Ureter (tissue), 1 donor: ENCODE measurements around the gene ZNF831. TPM values are rescaled to one million over a fixed set of nuclear protein-coding genes. Genes with fewer than 3 reads are reported as not detected.

ENCODE experiments used
- DNase-seq: peaks from one replicate; pipeline ENCODE4 v3.0.0-alpha.2; 2020; ENCODE audit warnings: low spot score
- total RNA-seq: library from RNA; stranded (reverse); gene quantifications from one replicate; pipeline ENCODE4 v1.2.4, GENCODE V29; 2023
- donor health status: DM: yes; HTN: yes; CAD: no.

ZNF831 gene
- total RNA-seq, 1 donor from 2014 or later = 1.4 TPM

DNA sequence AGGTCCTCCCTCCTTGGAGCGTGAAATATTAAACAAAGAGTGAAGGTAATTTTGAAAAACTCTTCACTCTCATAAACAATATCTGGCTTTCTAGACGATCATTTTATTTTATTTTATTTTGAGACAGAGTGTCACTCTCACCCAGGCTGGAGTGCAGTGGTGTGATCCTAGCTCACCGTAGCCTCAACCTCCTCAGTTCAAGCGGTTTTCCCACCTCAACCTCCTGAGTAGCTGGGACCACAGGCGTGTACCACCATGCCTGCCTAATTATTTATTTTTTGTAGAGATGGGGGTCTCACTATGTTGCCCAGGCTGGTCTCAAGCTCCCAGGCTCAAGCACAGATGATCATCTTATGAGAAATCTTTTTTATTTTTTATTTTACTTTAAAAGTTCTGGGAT, 16.4 kb downstream of the ZNF831 start:
- no peak for DNase-seq

DNA sequence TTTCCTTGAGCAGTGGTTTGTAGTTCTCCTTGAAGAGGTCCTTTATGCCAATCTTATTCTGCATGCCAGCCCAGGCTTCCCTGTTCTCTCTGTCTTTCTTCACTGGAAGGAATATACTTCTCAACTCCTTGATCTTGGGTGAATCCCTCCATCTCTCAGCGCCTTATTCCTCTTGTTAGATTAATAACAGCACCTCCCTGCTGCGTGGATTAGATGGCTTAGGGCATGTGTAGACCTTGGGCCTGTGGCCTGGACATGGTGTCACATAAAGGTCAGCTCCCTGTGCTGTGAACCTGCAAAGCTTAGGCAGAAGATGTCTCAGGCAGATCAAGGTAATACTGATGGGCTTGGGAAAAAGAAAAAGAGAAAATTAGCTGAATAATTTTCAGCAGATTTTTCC, 18.3 kb downstream of the ZNF831 start:
- DNase-seq = no peak

DNA sequence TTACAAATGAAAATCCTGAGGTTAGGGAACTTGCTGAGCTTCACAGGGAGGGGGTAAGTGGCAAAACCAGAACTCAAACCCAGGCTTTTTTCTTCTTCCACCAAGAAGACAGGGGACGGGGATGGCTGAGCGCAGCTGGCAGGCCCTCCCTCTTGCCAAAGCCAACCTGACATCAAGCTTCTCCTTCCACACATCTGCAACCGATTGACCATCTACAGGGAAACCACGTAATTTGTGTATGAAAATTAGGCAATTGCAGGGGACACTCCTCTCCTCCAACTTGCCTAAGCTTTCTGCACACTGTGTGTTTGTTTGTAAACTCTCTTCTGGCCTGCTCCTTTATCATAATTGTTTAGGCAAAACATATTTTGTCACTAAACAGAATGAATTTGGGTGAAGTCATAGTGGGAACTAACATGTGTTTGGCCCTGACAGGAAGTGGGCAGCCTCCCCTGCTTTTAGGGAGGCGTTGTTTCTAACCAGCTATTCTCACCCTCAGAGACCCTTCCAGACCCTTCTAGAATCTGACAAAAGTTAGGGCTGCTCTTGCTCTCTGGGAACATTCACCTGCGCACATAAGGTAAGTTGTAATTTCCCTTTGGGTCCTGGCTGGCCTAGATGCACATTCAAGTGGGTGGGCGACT, 18.9 kb downstream of the ZNF831 start:
- no peak for DNase-seq

DNA sequence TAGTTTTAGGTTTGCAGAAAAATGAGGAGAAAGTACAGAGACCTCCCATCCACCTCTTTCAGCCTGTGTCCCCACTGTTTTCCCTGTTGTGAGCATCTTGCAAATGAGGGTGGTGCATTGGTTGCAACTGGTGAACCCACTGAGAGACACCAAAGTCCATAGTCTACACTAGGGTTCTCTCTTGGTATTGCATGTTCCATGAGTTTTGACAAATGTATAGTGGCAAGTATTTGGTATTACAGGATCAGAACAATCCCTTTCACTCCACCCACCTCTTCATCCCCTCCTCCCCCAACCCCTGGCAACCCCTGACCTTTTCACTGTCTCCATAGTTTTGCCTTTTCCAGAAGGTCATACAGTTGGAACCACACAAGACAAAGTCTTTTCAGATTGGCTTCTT, 20.1 kb downstream of the ZNF831 start:
- no peak for DNase-seq

DNA sequence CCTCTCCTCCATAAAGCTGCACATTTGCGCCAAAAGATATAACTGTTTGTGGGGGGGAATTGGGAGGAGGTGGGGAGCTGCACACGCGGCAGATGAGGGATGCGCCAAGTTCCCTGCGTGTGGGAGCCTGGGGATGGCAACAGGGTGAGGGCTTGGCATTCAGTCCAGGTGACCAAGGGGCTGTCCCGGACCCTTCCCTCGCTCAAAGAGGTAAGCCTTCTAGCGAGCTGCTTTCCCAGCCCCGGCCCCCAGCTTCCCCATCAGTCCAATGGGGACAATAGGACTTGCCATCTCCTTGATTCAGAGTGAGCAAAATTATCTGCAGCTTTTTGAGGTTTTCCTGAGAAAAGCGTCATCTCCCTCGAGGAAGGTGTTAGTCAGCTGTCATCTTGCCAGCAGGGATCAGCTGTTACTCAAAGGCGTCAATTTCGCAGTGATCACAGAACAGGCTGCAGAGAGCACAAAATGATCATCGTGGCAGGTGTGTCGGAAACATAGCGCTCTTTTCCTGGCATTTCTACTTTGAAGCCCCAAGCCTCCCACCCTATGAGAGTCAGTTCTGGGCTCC, 21.3 kb downstream of the ZNF831 start:
- DNase-seq = no peak

DNA sequence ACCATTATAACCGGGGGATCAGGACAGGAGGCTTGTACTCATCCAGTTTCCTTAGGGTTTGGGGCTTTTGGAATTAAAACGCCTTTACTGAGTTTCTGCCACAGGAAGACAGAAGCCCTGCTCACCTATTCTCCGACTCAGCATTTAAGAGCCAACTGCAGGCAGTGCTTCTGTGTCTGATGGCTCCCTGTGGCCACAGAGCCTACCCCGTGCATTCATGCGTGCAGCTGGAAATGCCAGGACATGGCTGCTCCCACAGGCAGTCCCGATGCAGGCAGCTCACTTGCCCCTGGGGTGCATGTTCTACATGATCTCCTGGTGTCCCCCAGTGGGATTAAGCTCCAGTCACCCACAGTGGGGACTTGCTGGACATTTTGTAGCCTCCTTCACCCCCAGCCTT, 22.2 kb downstream of the ZNF831 start:
- no peak for DNase-seq

DNA sequence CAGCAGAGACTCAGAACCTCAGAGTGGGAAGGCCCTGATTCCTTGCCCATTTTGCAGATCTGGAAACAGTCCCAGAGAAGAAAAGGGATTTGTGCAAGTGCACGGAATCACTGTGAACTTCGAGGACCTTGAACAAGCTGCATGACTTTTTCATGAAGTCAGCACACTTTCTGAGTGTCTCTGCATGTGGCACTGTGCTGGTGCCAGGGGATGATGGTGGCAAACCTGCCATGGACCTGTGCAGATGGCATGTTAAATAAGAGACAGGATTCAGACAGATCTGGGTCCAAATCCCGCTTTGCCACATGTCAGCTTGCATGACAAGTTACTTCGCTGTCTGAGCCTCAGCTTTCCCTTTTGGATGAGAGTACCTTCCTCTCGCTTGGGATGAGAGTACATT, 26.8 kb downstream of the ZNF831 start:
- DNase-seq = no peak

DNA sequence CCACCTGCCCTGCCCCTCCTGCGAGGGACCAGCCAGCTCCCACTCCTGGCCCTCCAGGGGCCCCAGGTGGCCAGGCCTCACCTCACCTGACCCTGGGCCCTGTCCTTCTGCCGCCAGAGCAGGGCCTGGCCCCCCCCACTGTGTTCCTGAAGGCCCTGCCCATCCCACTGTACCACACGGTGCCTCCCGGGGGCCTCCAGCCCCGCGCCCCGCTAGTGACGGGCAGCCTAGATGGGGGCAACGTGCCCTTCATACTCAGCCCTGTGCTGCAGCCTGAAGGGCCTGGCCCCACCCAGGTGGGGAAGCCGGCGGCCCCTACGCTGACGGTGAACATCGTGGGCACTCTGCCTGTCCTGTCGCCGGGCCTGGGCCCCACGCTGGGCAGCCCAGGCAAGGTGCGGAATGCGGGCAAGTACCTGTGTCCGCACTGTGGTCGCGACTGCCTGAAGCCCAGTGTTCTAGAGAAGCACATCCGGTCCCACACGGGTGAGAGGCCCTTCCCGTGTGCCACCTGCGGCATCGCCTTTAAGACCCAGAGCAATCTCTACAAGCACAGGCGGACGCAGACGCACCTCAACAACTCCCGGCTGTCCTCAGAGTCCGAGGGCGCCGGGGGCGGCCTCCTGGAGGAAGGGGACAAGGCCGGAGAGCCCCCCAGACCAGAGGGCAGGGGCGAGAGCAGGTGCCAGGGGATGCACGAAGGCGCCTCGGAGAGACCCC, 27.6 kb downstream of the ZNF831 start:
- DNase-seq = no peak

DNA sequence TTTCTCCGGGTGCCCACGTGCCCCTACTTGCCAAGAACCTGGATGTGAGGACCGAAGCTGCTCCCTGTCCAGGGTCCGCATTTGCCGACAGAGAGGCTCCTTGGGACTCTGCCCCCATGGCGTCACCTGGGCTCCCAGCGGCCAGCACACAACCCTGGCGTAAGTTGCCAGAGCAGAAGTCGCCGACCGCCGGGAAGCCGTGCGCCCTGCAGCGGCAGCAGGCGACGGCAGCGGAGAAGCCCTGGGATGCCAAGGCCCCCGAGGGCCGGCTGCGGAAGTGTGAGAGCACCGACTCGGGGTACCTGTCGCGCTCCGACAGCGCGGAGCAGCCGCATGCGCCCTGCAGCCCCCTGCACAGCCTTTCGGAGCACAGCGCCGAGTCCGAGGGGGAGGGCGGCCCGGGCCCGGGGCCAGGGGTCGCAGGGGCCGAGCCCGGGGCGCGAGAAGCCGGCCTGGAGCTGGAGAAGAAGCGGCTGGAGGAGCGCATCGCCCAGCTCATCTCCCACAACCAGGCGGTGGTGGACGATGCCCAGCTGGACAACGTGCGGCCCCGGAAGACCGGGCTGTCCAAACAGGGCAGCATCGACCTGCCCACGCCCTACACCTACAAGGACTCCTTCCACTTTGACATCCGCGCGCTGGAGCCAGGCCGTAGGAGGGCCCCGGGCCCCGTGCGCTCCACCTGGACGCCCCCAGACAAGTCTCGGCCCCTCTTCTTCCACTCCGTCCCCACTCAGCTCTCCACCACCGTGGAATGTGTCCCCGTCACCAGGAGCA, 28.3 kb downstream of the ZNF831 start:
- DNase-seq = no peak

DNA sequence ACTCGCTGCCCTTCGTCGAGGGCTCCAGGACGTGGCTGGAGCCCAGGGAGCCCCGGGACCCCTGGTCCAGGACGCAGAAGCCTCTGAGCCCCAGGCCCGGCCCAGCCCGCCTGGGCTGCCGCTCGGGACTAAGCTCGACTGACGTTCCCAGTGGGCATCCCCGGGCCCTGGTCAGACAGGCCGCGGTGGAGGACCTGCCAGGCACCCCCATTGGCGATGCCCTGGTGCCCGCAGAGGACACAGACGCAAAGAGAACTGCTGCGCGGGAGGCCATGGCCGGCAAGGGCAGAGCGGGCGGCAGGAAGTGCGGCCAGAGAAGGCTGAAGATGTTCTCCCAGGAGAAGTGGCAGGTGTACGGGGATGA, 28.9 kb downstream of the ZNF831 start:
- DNase-seq = no peak

DNA sequence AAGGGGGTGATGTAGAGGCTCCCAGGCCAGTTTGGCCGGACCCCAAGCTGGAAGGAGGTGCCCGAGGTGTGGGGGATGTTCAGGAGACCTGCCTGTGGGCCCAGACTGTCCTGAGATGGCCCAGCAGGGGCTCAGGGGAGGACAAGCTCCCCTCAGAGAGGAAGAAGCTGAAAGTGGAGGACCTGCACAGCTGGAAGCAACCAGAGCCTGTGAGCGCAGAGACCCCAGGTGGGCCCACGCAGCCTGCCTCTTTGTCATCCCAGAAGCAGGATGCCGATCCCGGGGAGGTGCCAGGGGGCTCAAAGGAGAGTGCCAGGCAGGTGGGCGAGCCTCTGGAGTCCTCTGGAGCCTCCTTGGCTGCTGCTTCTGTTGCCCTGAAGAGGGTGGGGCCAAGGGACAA, 29.7 kb downstream of the ZNF831 start:
- DNase-seq = no peak

DNA sequence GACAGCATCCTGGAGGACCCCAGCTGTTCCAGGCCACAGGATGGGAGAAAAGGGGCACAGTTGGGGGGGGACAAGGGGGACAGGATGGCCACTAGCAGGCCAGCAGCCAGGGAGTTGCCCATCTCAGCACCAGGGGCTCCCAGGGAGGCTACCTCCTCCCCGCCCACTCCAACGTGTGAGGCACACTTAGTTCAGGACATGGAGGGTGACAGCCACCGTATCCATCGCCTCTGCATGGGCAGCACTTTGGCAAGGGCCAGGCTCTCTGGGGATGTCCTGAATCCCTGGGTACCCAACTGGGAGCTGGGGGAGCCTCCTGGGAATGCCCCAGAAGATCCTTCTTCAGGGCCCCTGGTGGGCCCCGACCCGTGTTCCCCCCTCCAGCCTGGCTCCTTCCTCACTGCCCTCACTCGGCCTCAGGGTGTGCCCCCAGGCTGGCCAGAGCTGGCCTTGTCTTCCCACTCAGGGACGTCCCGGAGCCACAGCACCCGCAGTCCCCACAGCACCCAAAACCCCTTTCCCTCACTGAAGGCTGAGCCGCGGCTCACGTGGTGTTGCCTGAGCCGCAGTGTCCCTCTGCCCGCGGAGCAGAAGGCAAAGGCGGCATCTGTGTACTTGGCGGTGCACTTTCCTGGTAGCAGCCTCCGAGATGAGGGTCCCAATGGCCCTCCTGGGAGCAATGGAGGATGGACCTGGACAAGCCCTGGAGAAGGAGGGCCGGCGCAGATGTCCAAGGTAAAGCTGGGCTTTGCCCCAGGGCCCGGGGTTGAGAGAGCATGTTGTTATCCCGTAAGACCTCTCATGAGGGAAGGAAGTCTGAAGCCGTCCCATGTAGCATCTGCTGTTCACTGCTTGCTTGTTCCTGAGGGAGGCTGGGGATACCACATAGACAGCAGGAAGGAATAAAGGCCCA, 30.7 kb downstream of the ZNF831 start:
- DNase-seq = no peak

DNA sequence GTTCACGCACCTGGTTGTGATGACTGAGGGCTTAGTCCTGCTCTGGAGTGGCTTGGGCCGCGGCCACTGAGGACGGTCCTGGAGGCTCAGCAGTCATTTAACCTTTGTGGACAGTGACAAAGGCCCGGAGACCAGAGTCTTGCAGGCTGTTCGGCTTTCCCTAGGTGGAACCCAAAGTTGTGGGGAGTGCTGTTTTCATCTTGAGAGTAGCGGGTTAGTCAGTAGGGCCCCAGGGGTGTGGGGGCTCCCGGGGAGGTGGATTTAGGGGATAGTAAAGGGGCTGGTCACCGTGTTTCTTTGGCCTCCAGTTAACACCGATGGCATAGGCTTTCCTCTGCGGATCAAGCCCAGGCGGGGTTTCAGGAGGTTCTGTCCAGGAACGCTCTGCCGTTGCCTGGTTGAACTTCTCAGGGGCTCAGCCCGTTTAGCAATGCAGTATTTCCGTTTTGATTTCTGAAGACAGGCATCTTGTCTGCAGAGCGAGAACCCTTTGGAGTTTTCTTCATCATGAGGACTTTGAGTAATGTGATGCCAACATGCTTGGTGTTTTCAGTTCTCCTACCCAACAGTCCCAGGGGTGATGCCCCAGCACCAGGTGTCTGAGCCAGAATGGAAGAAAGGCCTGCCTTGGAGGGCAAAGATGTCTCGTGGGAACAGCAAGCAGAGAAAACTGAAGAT, 31.8 kb downstream of the ZNF831 start:
- no peak for DNase-seq

DNA sequence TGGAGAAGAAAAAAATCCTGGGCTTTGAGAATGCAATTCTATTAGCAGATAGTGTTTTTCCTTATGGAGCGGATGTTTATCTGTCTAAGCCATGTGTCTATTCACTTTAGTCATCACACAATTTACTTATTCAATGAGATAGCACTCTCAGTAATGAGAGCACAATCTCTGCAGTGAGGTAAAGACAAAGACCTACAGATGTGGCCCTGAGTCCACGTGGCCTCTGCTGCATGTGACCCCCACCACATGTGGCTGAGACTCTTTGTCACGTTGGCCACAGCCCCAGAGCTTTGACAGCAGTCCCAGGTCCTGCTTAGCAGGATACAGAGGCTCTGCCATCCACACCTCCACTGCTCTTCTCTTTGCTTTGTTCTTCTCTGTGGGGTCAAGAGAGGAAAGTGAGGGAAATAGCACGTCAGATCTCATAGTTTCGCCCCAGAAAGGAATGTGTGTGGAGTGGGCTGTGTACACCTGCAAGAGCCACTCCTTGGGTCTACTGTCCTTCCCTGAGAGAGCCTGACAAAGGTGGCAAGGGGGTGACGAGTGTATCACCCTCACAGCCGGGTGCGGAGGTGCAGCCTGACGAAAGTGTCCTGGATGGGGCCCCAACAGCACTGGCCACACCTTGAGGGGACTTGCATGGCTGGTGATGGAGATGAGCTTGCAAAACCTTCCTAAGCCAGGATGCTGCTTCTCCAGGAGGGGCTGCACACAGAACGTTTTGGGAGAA, 40.7 kb downstream of the ZNF831 start:
- DNase-seq = no peak

DNA sequence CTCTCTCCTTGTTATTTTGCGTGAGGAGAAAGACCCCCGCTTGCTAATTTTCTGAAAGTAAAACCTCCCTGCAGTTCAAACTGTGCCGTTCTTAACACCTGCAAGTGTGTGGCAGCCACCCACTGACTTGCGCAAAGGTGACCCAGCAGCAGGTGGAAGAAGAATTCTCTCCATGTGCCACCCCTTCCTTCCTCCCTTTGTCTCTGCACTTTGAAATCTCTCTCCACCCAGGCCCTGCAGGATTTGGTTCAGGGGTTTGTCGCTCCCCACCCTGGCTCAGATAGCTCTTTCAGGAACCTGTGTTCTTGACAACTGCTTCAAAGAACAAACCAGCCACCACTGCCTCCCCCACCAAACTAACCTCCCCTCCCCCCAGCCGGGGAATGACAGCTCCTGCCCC, 41.4 kb downstream of the ZNF831 start:
- DNase-seq = no peak

DNA sequence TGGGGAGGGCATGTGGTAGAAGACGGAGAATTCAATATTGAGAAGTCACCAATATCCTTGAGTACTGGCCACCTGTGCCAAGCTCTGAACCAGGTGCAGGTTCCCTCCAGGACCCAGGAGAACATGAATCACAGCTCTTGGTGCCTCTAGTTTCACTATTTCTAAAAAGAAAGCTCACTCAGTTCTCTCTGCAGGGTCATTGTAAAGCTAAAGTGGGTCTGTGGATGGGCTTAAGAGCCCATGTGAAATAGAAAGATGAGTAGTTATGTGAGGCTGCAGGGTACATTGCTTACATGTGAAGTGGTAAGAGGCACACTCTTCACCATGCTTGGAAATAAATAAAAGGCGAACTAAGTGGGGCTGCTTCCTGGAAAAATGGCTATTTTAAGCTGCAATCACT, 43.6 kb downstream of the ZNF831 start:
- no peak for DNase-seq

DNA sequence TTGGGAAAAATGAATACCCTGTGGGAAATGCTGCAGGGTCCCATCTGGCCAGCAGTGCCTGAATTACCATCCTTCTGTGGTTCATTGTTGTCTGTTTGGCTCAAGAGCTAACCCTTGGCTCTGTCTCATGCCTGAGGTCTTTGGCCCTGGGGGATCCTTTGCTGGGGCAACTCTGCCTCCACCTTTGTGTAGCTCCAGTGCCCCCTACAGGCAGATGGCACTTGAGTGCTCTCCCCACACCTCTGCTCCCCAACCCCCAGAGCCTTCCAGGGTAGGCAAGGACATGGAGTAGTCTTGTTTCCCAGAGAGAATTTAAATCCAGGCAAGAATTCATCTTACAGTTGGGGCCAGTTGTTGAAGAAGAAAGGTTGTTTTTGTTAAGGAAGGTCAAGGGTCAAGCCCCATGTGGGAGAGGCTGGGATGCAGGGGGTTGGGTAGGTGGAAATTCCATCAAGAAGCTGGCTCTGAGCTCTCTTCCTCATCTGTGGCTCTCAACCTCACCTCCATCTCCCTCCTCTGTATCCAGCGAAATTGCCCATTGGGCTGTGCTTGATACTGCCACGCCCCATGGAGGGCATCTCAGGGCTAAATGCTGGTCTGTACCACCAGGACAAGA, 44.2 kb downstream of the ZNF831 start:
- DNase-seq = no peak

DNA sequence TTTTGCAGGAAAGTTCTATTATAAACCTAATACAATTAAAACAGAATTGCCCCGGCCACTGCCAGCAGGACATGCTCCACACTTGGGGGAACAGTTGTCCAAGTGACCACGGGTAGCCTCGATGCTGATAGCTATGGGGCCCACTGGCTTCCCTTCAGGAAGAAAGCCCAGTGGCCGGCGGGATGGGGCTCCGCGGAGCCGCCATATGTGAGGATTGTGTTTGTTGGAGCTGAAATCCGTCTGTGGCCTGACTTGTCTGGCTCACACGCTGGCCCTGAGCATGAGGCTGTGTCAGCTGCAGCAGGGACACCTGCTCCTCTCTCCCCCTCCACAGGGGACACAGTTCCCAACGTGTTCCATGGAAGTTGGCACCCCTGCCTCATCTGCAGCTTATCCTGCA, 46.6 kb downstream of the ZNF831 start:
- DNase-seq = no peak

DNA sequence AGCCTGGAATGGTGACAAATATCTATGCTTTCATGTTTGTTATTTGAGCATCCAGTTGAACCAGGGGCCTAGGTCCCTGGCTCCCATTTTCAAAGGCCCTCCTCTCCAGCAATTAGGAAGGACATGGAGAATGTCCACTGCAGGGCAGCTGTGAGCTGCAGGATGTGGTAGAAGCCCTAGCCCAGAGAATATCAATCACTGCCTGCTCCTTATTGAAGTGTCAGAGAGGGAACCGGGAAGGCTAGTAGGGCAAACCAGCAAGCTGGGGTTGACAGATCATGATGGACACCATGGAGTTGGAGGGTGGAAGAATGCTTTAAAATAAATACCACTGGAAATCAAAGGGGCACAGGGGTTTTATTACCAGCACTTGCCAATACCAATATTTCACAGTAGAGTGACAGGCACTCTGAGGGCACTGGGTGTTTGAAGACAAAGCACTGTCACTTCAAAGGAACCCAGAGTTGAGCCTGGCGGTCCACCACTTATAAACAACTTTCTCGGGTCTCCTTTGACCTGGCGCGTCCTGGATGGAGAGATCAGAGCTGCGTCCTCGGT, 47.7 kb downstream of the ZNF831 start:
- no peak for DNase-seq

DNA sequence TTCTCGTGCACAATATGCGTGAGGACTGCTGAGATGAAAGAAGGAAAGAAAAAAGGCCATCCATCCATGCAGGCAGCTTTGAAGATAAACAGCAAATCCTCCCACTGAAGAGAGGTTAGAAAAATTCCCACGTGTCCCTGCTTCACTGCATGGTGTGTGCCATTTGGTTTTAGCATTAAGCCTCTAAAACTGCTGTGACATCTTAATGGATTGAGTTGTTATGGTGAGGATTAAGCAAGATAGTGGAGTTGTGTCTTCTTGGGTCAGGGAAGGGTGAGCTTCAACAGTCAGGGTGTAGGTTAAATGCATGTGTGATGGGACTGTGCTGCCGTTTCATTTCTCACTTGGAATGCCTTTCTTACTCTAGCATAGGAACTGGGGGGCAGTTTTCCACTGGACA, 50.5 kb downstream of the ZNF831 start:
- no peak for DNase-seq
